Erythroblast (primary cell): ENCODE data around the gene SAV1.
"Not testable (repeated sequence)": the region's sequence is repeated elsewhere in the genome, so short reads cannot be mapped to it uniquely, and the experiment has no call there.

Experiments
- DNase-seq, 2 experiments: peaks; one replicate each; lab custom pipeline; 2025; lab: John Stamatoyannopoulos, UW
- GATA1 ChIP-seq: IDR thresholded peaks from 2 replicates; pipeline ENCODE4 v1.6.1; 2011; ENCODE audit warnings: low read depth, mild to moderate bottlenecking, control low read depth, low read length, moderate library complexity
- POLR2A ChIP-seq: IDR thresholded peaks from 2 replicates; pipeline ENCODE4 v1.6.1; 2011; ENCODE audit warnings: mild to moderate bottlenecking, low read length

The SAV1 gene

DNA sequence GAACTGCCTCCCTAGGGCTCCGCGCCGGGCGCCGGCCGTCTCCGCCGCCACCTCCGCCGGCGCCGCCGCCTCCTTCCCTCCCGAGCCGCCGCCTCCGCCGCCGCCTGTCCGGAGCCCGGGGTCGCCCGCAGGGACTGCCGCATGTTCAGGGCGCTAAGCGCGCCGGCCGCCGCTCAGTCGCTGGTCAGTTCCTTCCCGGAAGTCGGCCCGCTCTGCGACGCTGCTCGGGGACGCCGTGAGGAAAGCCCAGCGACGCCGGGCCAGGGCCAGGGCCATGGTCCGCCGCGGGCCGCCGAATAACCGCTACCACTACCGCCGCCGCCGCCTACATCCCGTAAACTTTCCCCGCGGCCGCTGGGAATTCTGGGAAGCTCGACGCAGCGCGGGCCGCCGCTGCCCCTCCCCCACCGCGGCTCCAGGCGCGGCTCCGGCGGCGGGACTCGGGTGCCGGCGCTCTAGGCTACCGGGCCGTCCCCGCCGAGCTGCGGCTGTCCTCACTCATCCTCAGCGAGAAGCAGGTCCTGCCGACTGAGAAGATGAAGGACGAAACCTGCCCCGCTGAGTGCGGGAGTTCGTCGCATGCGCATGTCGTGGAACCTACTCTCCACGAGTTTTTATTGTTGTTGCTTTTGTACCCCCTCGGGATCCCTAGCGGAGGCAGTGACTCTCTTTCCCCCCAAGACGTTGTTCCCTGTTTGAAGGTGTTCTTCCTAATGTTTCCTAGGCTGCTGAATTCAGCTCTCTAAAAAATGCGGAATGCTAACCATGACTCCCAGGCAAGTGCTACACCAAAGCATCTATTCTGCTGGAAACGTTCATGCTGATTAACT is at the start of gene SAV1:
Gene SAV1 (minus strand): TSS at position 311 of the 830 bp plus-strand sequence. CDS start 339 bp downstream, outside the sequence.
- DNase-seq, result peak; percentile 83 to 88
- TF ChIP-seq GATA1, result no peak
- peak; percentile 90 for TF ChIP-seq POLR2A

DNA sequence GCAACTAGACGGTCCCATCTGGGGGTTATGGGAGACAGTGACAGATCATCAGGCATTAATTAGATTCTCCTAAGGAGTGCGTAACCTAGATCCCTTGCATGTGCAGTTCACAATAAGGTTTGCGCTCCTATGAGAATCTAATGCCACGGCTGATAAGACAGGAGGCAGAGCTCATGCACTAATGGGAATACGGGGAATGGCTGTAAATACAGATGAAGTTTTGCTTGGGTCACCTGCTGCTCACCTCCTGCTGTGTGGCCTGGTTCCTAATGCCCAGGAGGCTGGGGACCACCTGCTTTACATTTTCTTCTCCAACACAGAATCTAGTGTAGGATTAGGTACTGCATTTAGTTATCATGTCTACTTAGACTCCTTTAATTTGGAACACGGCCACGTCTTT is 49.7 kb upstream of the SAV1 start:
- no peak for TF ChIP-seq GATA1
- TF ChIP-seq POLR2A, result no peak
- no peak for DNase-seq

DNA sequence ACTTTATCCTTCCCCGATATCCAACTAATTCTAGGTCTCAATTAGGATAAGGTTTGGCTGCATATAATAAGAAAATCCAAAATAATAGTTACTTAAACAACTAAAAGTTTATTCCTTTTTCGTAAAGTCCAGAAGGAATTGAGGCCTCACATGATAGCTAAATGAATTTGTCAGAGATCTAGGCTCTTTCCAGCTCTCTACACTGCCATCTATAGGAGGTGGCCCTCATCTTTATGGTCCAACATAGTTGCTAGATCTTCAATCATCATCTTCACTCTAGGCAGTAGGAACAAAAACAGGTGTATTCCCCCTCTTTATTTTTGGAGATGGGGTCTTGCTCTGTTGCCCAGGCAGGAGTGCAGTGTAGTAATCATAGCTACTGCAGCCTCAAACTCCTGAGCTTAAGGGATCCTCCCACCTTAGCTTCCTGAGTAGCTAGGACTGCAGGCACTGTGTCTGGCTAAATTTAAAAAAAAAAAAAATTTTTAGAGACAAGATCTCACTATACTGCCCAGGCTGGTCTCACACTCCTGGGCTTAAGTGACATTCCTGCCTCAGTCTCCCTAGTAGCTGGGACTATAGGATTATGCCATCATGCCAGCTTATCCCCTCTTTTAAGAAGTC is 46.5 kb upstream of the SAV1 start:
- peak; percentile 33 to 55 for DNase-seq
- TF ChIP-seq POLR2A (no peak), GATA1 (no peak)

DNA sequence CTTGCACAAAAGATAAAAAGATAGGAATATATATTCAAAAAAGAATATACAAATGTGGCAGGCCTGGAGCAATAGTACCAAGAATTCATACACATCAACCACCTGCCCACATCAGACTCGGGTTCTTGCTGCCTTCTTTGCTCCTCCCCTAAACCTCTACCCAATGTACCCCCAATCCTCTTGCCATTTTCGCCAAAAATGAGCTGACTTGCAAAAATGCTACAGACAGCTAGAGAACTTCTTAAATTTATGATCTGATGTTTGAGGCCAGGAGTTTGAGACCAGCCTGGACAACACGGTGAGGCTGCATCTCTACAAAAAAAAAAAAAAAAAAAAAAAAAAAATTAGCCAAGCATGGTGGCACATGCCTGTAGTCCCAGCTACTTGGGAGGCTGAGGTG is 42.9 kb upstream of the SAV1 start:
- TF ChIP-seq GATA1 (no peak), POLR2A (no peak)
- DNase-seq, result no peak

DNA sequence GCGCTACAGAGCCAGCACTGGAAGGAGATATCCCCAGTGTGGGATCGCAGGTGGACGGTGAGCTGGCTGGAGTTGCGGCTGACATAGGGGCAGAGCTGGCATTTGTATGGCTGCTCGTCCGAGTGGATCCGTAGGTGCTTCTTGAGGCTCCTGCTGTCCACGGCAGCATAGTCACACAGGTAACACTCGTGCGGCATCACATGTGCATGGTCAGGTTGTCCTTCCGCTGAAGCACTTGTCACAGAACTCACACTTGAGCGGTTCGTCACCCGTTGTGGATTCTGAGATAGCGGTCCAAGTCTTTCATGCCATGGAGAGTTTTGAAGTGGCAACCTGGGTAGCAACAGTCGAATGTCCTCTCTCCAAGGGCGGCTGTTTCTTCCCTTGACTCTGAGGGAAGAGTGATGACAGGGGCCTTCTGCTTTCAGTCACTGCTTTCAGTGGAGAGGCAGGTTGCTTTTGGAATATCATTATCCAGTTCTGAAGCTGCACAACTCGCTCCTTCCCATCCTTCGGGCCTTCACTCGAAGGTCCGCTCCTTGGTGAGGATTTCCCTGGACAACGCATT is 37.0 kb upstream of the SAV1 start:
- TF ChIP-seq GATA1 (no peak), POLR2A (no peak)
- no peak for DNase-seq

DNA sequence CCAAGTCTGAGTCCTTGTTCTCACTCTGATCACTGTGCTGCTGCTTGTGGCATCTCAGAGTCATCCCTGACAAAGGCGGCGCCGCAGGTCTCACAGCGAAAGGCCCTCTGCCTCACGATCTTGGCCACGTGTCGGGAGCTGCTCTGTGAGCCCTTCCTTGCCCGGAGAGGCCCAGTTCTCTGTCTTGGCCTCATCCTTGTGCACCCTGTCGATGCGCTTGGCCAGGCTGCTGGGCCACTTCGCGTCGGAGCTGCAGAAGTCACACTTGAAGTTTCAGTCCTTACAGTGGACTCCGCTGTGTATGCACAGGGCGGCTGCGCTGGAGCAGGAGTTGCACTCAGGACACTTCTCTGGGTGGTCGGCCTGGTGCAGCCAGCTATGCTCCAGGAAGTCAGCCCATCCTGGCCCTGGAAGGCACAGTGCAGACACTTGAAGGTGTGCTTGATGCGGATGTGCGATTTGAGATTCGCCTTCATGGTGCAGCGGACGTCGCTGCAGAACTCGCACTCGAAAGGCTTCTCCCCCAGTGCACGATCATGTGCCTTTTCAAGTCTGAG is 36.4 kb upstream of the SAV1 start:
- TF ChIP-seq GATA1 (no peak), POLR2A (no peak)
- peak in 1 of 2 experiments; percentile 4 for DNase-seq

DNA sequence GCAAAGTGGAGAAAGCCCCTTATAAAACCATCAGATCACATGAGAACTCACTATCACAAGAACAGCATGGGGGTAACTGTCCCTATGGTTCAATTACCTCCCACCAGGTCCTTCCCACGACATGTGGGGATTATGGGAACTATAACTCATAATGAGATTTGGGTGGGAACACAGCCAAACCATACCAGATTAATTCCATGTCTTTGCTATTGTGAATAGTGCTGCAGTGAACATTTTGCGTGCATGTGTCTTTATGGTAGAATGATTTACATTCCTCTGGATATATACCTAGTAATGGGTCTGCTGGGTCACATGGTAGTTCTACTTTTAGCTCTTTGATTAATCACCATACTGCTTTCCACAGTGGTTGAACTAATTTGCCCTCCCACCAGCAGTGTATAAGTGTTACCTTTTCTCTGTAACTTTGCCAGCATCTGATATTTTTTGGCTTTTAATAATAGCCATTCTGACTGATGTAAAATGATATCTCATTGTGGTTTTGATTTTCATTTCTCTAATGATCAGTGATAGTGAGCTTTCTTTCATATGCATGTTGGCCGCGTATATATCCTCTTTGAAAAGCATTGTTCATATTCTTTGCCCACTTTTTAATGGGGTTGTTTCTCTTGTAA is 29.7 kb upstream of the SAV1 start:
- no peak for DNase-seq
- TF ChIP-seq GATA1, result no peak

DNA sequence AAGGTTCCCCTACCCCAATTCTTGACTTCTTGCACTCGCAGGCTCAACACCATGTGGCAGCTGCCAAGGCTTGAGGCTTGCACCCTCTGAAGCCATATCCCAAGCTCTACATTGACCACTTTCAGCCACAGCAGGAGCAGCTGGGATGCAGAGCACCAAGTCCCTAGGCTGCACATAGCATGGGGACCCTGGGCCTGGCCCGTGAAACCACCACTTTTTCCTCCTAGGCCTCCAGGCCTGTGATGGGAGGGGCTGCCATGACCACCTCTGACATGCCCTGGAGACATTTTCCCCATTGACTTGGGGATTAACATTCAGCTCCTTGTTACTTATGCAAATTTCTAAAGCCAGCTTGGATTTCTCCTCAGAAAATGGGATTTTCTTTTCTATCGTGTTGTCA is 26.2 kb upstream of the SAV1 start:
- DNase-seq, result not testable (repeated sequence)

DNA sequence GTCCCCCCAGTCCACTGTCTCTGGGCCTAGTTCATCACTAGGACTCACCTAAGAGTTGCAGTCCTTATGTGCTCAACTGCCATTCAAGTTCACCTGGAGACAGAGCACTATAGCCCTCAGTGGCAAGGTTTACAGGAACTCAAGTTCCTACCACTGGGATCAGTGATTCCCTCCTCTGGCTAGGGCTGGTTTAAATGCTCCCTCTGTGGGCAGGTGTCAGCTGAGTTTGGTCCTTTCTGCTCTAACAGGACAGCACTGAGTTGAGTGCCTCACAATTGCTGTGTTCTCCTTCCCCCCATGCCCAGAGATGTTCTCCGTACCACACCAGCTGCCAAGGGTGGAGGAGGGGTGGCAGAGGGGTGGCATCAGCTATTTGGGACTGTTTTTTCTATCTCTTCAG is 20.8 kb upstream of the SAV1 start:
- TF ChIP-seq GATA1 (no peak), POLR2A (no peak)
- DNase-seq, result peak in 1 of 2 experiments; percentile 10

DNA sequence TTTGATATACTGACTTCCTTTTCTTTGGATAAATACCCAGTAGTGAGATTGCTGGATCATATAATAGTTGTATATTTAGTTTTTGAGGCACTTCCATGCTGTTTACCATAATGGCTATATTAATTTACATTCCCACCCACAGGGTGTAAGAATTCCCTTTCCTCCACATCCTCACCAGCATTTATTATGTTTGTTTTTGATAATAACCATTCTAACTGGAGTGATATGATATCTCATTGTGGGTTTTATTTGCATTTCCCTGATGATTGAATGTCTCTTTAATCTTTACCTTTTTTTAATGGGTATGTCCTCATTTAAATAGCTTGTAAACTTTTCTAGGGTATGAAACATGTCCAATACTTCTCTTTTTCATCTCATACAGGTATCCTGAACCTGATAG is 11.6 kb upstream of the SAV1 start:
- TF ChIP-seq GATA1, result no peak
- no peak for TF ChIP-seq POLR2A
- no peak for DNase-seq

DNA sequence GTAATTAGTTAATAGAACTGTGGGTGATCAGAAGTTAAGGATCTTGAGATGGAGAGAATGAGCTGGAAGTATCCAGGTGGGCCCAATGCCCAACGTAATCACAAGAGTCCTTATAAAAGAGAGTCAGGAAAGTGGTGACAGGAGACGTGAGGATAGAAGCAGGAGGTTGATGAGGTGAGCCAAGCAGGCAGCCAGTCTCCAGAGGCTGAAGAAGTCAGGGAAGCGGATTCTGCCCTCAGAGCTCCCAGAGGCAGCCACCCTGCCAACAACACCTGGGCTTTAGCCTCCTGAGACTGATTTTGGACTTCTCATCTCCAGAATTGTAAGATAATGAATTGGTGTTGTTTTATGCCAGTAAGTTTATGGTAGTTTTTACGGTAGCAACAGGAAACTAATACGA is 10.1 kb upstream of the SAV1 start:
- no peak for DNase-seq
- TF ChIP-seq GATA1, result no peak
- no peak for TF ChIP-seq POLR2A

DNA sequence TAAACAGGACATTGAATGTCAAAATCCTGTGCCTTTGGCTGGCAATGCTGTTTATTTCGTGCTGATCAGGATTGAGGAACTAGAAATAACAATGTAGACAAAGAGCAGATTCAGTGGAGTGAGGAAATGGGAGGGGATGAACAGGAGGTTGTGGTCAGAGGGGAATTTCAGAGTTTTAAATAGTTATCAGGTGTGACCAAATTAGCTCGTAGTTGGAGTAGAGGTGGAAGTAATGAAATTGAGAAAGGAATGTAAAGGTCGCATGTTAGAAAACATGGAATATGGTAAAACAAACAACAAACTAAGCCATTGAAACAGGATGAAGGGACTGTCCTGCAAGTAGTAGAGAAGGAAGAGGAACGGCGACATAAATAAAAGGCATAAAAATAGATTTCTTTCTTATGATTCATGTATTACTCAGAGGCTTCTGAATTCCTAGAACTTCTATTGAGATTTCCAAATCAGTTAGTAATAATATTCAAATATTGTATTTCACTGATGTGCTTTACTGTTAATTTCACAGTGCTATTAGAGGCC is 9.5 kb upstream of the SAV1 start:
- no peak for TF ChIP-seq GATA1
- TF ChIP-seq POLR2A, result no peak
- no peak for DNase-seq

DNA sequence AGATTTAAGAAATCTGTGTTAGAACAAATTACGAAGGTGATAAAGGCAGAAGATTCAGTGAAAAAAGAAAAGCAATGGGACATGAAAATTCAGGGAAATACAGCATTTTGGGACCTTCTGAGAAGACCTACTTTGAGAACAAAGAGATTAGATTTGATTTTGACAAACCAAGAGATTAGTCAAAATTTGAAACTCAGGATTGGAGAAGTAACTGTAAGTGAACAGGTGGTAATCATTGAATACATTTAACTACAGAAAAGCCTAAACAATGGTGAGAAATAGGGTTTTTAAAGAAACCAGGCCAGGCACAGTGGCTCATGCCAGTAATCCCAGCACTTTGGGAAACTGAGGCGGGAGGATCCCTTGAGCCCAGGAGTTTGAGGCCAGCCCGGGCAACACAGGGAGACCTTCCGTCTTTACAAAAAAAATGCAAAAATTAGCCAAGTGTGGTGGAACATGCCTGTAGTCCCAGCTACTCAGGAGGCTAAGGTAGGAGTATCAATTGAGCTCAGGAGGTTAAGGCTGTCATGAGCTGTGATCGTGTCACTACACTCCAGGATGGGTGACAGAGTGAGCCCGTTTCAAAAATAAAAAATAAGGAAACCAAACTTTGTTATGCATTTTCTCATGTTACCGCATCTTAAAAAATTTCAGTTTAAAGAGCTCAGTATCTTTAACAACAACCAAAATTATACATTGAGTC is 8.9 kb upstream of the SAV1 start:
- TF ChIP-seq GATA1 (no peak), POLR2A (no peak)
- no peak for DNase-seq
